Epithelial cell of esophagus (primary cell): Measurements from ENCODE around the gene TNP2.

Experiments used
- DNase-seq: peaks from one replicate; pipeline ENCODE4 v3.0.0; 2010; ENCODE audit warnings: low read depth
- H3K4me3 ChIP-seq: 2 replicates; pipeline ENCODE4 v1.5.1; 2011; ENCODE audit warnings: mild to moderate bottlenecking, low read length, control low read depth
- CTCF ChIP-seq: IDR thresholded peaks from 2 replicates; pipeline ENCODE4 v1.5.1; 2011; ENCODE audit warnings: low read depth, mild to moderate bottlenecking, low read length, control low read depth, inconsistent platforms; ENCODE audit not compliant: insufficient read depth; ENCODE audit errors: missing control alignments

TNP2 gene

GRCh38 chr16:11268921-11269375 is at the start of gene TNP2:
TSS of gene TNP2 (minus strand) at chr16:11269325. CDS start at chr16:11269262, 63 bp downstream.
- no peak for TF ChIP-seq CTCF
- no peak within 1 kb of the TSS for H3K4me3 ChIP-seq
- no peak for DNase-seq

- H3K4me3 ChIP-seq = no peak overlapping the region
- no peak for DNase-seq
- TF ChIP-seq CTCF = no peak
Measured at GRCh38 chr16:11318817-11319216, 49.7 kb upstream of the TNP2 start.

- H3K4me3 ChIP-seq = no peak overlapping the region
- no peak for DNase-seq
- no peak for TF ChIP-seq CTCF
Measured at GRCh38 chr16:11316331-11317015, 47.3 kb upstream of the TNP2 start.

- H3K4me3 ChIP-seq = no peak overlapping the region
- DNase-seq = peak; percentile 45
- peak; percentile 13 for TF ChIP-seq CTCF
Measured at GRCh38 chr16:11315510-11315909, 46.4 kb upstream of the TNP2 start.

- H3K4me3 ChIP-seq = no peak overlapping the region
- DNase-seq = no peak
- TF ChIP-seq CTCF = no peak
Measured at GRCh38 chr16:11314309-11314894, 45.3 kb upstream of the TNP2 start.

- H3K4me3 ChIP-seq = no peak overlapping the region
- no peak for DNase-seq
- TF ChIP-seq CTCF = no peak
Measured at GRCh38 chr16:11313493-11314308, 44.6 kb upstream of the TNP2 start.
